ENCODE results near the gene MAL. TPM values are rescaled to one million over a fixed set of nuclear protein-coding genes. Genes with fewer than 3 reads are reported as not detected.

The MAL gene
- total RNA-seq, 1 experiment from 2014 or later, result not detected

DNA sequence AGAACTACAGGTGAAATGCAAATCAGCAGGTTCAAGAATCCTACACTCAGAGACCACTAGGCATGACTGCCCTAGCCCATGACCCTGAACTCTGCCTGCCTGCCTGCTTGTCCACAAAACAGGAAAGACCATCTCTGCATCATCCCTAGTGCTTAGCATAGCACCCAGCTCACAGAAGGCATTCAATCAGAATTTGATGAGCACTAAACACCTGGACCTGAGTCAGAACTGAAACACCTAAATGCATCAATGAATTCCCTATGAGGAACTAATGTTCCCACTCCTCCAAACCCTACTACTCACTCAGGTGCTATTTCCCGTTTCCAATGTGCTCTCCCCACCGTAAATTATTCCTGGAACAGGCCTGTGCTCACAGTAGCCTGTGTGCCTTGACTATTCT is 74.4 kb downstream of the MAL start:
- intact Hi-C loops (cut with micrococcal nuclease; ENCODE audit: unreplicated experiment), result no loop called here
- Mint-ChIP-seq H3K9me3 (ENCODE audit: low read depth, unreplicated experiment) (no peaks in the 10 kb centered on the region), H3K4me3 (ENCODE audit: low read depth, unreplicated experiment) (no peak overlapping the region), H3K36me3 (ENCODE audit: insufficient read depth, unreplicated experiment) (peaks cover 36% of the 10 kb centered on the region), H3K27ac (ENCODE audit: unreplicated experiment) (no peak overlapping the region), H3K4me1 (ENCODE audit: low read depth, unreplicated experiment) (peaks cover 8% of the 10 kb centered on the region), H3K27me3 (ENCODE audit: unreplicated experiment) (no peaks in the 10 kb centered on the region)
- CTCF ChIA-PET, result no interaction called here
- no TSS peak for BruUV-seq (replicated peaks)
- DNase-seq, result no peak
- TF ChIP-seq, protein P1, sequence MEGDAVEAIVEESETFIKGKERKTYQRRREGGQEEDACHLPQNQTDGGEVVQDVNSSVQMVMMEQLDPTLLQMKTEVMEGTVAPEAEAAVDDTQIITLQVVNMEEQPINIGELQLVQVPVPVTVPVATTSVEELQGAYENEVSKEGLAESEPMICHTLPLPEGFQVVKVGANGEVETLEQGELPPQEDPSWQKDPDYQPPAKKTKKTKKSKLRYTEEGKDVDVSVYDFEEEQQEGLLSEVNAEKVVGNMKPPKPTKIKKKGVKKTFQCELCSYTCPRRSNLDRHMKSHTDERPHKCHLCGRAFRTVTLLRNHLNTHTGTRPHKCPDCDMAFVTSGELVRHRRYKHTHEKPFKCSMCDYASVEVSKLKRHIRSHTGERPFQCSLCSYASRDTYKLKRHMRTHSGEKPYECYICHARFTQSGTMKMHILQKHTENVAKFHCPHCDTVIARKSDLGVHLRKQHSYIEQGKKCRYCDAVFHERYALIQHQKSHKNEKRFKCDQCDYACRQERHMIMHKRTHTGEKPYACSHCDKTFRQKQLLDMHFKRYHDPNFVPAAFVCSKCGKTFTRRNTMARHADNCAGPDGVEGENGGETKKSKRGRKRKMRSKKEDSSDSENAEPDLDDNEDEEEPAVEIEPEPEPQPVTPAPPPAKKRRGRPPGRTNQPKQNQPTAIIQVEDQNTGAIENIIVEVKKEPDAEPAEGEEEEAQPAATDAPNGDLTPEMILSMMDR (IDR thresholded peaks at IDR 0.05; ENCODE audit: unreplicated experiment), result no peak

Other genes with a start within 250 kb of the MAL start
- 0.24 TPM in 1 of 2 replicates, not detected in the other for gene TEKT4, start 154.3 kb upstream of the MAL start, total RNA-seq (2022)
- 67.9 and 71.5 TPM in 2 replicates for gene MRPS5, start 96.1 kb downstream of the MAL start, total RNA-seq (2022)
- gene ZNF514, start 134.1 kb downstream of the MAL start, total RNA-seq (2022), result 14.0 and 17.4 TPM in 2 replicates
- gene ZNF2, start 140.1 kb downstream of the MAL start, total RNA-seq (2022), result 3.5 and 4.8 TPM in 2 replicates
- gene ZNF892, start 181.8 kb downstream of the MAL start, total RNA-seq (2022), result 6.2 and 6.6 TPM in 2 replicates
- 24.7 and 29.9 TPM in 2 replicates for gene PROM2, start 248.7 kb downstream of the MAL start, total RNA-seq (2022)

Measured in Calu3 (cell line).